WTC11 (cell line): ENCODE data around the gene TMEM192. TPM values are rescaled to one million over a fixed set of nuclear protein-coding genes. Genes with fewer than 3 reads are reported as not detected.

Experiments used
- ATAC-seq: fragments of 200-7000 bp; cut with Tn5 transposase; 2 replicates; pipeline ENCODE4 v1.10.0; 2021; ENCODE audit warnings: mild to moderate bottlenecking, moderate library complexity
- CTCF ChIA-PET: fragments of 300-600 bp; sonication (Branson Sonifier 250); formaldehyde crosslinking; loops from one replicate; lab custom pipeline; 2021; ENCODE audit warnings: antibody characterized with exemption; lab: Charles Lee
- POLR2A ChIA-PET: fragments of 350-600 bp; sonication (Branson Sonifier 250); formaldehyde crosslinking; loops from one replicate; lab custom pipeline; 2021; ENCODE audit warnings: antibody characterized with exemption; lab: Charles Lee
- DNase-seq: peaks from one replicate; pipeline ENCODE4 v3.0.0; 2021; ENCODE audit warnings: low spot score
- H3K27ac Mint-ChIP-seq: 2 replicates; pipeline ENCODE4 v1.8.0; 2021; ENCODE audit warnings: mixed read lengths
- H3K27me3 Mint-ChIP-seq: 2 replicates; pipeline ENCODE4 v1.8.0; 2021; ENCODE audit warnings: low read depth, mild to moderate bottlenecking, moderate library complexity, mixed read lengths
- H3K36me3 Mint-ChIP-seq: 2 replicates; pipeline ENCODE4 v1.8.0; 2021; ENCODE audit warnings: mixed read lengths
- H3K4me1 Mint-ChIP-seq: 2 replicates; pipeline ENCODE4 v1.8.0; 2022; ENCODE audit warnings: mixed read lengths
- H3K4me3 Mint-ChIP-seq: 2 replicates; pipeline ENCODE4 v1.8.0; 2021; ENCODE audit warnings: mild to moderate bottlenecking, moderate library complexity, mixed read lengths
- H3K9me3 Mint-ChIP-seq: 2 replicates; pipeline ENCODE4 v1.8.0; 2021; ENCODE audit warnings: mixed read lengths
- ERG ChIP-seq: fragments of 250-450 bp; sonication (Bioruptor Pico); IDR thresholded peaks from 2 replicates; pipeline ENCODE4 v1.8.0; 2021; ENCODE audit warnings: mild to moderate bottlenecking
- IRF2 ChIP-seq: sonication (generic); formaldehyde crosslinking; IDR thresholded peaks from 2 replicates; pipeline ENCODE4 v1.8.0; 2022; ENCODE audit warnings: low read depth, missing genetic modification reagents, borderline replicate concordance
- KAT7 ChIP-seq: sonication (generic); formaldehyde crosslinking; IDR thresholded peaks from 2 replicates; pipeline ENCODE4 v1.8.1; 2023; ENCODE audit warnings: missing genetic modification reagents, mild to moderate bottlenecking, borderline replicate concordance
- MYBL2 ChIP-seq: sonication (generic); formaldehyde crosslinking; IDR thresholded peaks from 2 replicates; pipeline ENCODE4 v1.8.1; 2023; ENCODE audit warnings: mild to moderate bottlenecking, moderate library complexity, missing genetic modification reagents
- NFATC4 ChIP-seq: fragments of 250-450 bp; sonication (Bioruptor Pico); IDR thresholded peaks from 2 replicates; pipeline ENCODE4 v1.9.0; 2021; ENCODE audit warnings: mild to moderate bottlenecking
- PRRX2 ChIP-seq: fragments of 250-450 bp; sonication (Bioruptor Pico); IDR thresholded peaks from 2 replicates; pipeline ENCODE4 v1.8.0; 2021; ENCODE audit warnings: mild to moderate bottlenecking
- SMAD3 ChIP-seq: sonication (generic); formaldehyde crosslinking; IDR thresholded peaks from 2 replicates; pipeline ENCODE4 v1.8.0; 2022; ENCODE audit warnings: missing genetic modification reagents, mild to moderate bottlenecking, borderline replicate concordance
- SOX15 ChIP-seq: fragments of 250-450 bp; sonication (Bioruptor Pico); IDR thresholded peaks from 2 replicates; pipeline ENCODE4 v1.9.0; 2021; ENCODE audit warnings: mild to moderate bottlenecking
- USF1 ChIP-seq: sonication (generic); formaldehyde crosslinking; IDR thresholded peaks from 2 replicates; pipeline ENCODE4 v1.8.0; 2022; ENCODE audit warnings: mild to moderate bottlenecking, missing genetic modification reagents
- ZNF219 ChIP-seq: sonication (generic); formaldehyde crosslinking; IDR thresholded peaks from 2 replicates; pipeline ENCODE4 v1.8.0; 2023; ENCODE audit warnings: missing genetic modification reagents, mild to moderate bottlenecking, borderline replicate concordance
- total RNA-seq: library from RNA; stranded (reverse); gene quantifications from 3 replicates; pipeline ENCODE4 v1.2.3, GENCODE V29; 2021
- TF ChIP-seq, protein P1 (sequence below): fragments of 250-450 bp; sonication (Bioruptor Pico); IDR thresholded peaks from 2 replicates; pipeline ENCODE4 v2.1.2; 2022; ENCODE audit warnings: mild to moderate bottlenecking, moderate library complexity
- TF ChIP-seq, protein P2 (sequence below): sonication (generic); formaldehyde crosslinking; IDR thresholded peaks from 2 replicates; pipeline ENCODE4 v1.8.0; 2023; ENCODE audit warnings: missing genetic modification reagents, mild to moderate bottlenecking, borderline replicate concordance
- TF ChIP-seq, protein P3 (sequence below): fragments of 250-450 bp; sonication (Bioruptor Pico); IDR thresholded peaks from 2 replicates; pipeline ENCODE4 v1.9.0; 2021; ENCODE audit warnings: mild to moderate bottlenecking

The TMEM192 gene
- total RNA-seq, 1 experiment from 2014 or later, result 10.5 TPM

- no peak overlapping the region for H3K27ac Mint-ChIP-seq
Observed at GRCh38 chr4:165055601-165056000, 57.1 kb downstream of the TMEM192 start.

More at GRCh38 chr4:165055601-165056000, 57.1 kb downstream of the TMEM192 start:
- DNase-seq (no peak), ATAC-seq (no peak)
- Mint-ChIP-seq H3K36me3 (no peaks in the 10 kb centered on the region), H3K4me3 (no peak overlapping the region), H3K27me3 (no peaks in the 10 kb centered on the region), H3K9me3 (no peaks in the 10 kb centered on the region), H3K4me1 (peaks cover 9% of the 10 kb centered on the region)
- POLR2A ChIA-PET, result no interaction called here
- TF ChIP-seq SMAD3 (CRISPR knock-in tag) (no peak), PRRX2 (CRISPR knock-in tag) (no peak), ERG (CRISPR knock-in tag) (no peak), NFATC4 (no peak), MYBL2 (CRISPR knock-in tag) (no peak), ZNF219 (no peak), KAT7 (CRISPR knock-in tag) (no peak), SOX15 (no peak), IRF2 (CRISPR knock-in tag) (no peak), USF1 (no peak)
- TF ChIP-seq, protein P1, sequence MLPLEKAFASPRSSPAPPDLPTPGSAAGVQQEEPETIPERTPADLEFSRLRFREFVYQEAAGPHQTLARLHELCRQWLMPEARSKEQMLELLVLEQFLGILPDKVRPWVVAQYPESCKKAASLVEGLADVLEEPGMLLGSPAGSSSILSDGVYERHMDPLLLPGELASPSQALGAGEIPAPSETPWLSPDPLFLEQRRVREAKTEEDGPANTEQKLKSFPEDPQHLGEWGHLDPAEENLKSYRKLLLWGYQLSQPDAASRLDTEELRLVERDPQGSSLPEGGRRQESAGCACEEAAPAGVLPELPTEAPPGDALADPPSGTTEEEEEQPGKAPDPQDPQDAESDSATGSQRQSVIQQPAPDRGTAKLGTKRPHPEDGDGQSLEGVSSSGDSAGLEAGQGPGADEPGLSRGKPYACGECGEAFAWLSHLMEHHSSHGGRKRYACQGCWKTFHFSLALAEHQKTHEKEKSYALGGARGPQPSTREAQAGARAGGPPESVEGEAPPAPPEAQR (CRISPR knock-in tag), result no peak
- TF ChIP-seq, protein P2, sequence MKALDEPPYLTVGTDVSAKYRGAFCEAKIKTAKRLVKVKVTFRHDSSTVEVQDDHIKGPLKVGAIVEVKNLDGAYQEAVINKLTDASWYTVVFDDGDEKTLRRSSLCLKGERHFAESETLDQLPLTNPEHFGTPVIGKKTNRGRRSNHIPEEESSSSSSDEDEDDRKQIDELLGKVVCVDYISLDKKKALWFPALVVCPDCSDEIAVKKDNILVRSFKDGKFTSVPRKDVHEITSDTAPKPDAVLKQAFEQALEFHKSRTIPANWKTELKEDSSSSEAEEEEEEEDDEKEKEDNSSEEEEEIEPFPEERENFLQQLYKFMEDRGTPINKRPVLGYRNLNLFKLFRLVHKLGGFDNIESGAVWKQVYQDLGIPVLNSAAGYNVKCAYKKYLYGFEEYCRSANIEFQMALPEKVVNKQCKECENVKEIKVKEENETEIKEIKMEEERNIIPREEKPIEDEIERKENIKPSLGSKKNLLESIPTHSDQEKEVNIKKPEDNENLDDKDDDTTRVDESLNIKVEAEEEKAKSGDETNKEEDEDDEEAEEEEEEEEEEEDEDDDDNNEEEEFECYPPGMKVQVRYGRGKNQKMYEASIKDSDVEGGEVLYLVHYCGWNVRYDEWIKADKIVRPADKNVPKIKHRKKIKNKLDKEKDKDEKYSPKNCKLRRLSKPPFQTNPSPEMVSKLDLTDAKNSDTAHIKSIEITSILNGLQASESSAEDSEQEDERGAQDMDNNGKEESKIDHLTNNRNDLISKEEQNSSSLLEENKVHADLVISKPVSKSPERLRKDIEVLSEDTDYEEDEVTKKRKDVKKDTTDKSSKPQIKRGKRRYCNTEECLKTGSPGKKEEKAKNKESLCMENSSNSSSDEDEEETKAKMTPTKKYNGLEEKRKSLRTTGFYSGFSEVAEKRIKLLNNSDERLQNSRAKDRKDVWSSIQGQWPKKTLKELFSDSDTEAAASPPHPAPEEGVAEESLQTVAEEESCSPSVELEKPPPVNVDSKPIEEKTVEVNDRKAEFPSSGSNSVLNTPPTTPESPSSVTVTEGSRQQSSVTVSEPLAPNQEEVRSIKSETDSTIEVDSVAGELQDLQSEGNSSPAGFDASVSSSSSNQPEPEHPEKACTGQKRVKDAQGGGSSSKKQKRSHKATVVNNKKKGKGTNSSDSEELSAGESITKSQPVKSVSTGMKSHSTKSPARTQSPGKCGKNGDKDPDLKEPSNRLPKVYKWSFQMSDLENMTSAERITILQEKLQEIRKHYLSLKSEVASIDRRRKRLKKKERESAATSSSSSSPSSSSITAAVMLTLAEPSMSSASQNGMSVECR (CRISPR knock-in tag), result no peak
- TF ChIP-seq, protein P3, sequence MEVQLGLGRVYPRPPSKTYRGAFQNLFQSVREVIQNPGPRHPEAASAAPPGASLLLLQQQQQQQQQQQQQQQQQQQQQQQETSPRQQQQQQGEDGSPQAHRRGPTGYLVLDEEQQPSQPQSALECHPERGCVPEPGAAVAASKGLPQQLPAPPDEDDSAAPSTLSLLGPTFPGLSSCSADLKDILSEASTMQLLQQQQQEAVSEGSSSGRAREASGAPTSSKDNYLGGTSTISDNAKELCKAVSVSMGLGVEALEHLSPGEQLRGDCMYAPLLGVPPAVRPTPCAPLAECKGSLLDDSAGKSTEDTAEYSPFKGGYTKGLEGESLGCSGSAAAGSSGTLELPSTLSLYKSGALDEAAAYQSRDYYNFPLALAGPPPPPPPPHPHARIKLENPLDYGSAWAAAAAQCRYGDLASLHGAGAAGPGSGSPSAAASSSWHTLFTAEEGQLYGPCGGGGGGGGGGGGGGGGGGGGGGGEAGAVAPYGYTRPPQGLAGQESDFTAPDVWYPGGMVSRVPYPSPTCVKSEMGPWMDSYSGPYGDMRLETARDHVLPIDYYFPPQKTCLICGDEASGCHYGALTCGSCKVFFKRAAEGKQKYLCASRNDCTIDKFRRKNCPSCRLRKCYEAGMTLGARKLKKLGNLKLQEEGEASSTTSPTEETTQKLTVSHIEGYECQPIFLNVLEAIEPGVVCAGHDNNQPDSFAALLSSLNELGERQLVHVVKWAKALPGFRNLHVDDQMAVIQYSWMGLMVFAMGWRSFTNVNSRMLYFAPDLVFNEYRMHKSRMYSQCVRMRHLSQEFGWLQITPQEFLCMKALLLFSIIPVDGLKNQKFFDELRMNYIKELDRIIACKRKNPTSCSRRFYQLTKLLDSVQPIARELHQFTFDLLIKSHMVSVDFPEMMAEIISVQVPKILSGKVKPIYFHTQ (CRISPR knock-in tag), result no peak
- CTCF ChIA-PET, result interaction anchor here (0.7 to 1.2 kb wide), 2 partner anchors 41 to 99 kb away, joined by 5 to 7 read pairs; no protein-coding TSS in a partner anchor
